Adipose tissue (tissue), 3 donors: ENCODE results near the gene CD226. TPM values are rescaled to one million over a fixed set of nuclear protein-coding genes. Genes with fewer than 3 reads are reported as not detected.
"Not testable (repeated sequence)": the region's sequence is repeated elsewhere in the genome, so short reads cannot be mapped to it uniquely, and the experiment has no call there.

Source experiments
- H3K27ac ChIP-seq: one replicate; pipeline ENCODE4 v1.5.1; 2013; ENCODE audit warnings: low read depth, low read length
- WGBS, 3 donors: extraction: QIAGEN DNeasy Blood & Tissue Kit; methylation state at CpG; one replicate each; pipeline ENCODE4 v1.1.7; 2013; 5-methylcytosine and 5-hydroxymethylcytosine counted together
- polyA plus RNA-seq, 3 donors: library from polyadenylated mRNA; stranded (reverse); fragments of 200-250 nt; gene quantifications; one replicate each; pipeline ENCODE4 v1.2.3, GENCODE V29; 2013
- donor health status: healthy with polysubstance abuse.
- donor health status: Bipolar disorder and iron deficiency.
- donor health status: healthy.

Gene CD226
- polyA plus RNA-seq, 3 donors, result under 0.01 to 0.88 (median 0.28) TPM

- no peak overlapping the region for H3K27ac ChIP-seq
- 84 to 89% (median 88%) methylated on average over 4 of the region's 4 CpGs for WGBS, 3 donors
These were observed 62.3 kb downstream of the CD226 start for GRCh38 chr18:69885355-69885754.

GRCh38 chr18:69883781-69884180 lies 63.9 kb downstream of the CD226 start:
- H3K27ac ChIP-seq, result no peak overlapping the region
- WGBS, 3 donors, result 57 to 63% (median 59%) methylated on average over 3 of the region's 3 CpGs

GRCh38 chr18:69882965-69883668 lies 64.6 kb downstream of the CD226 start:
- WGBS, 3 donors, result 82 to 84% (median 83%) methylated on average over 6 of the region's 6 CpGs

GRCh38 chr18:69880083-69880482 lies 67.6 kb downstream of the CD226 start:
- H3K27ac ChIP-seq, result no peak overlapping the region
- WGBS, 3 donors, result 89 to 99% (median 92%) methylated on average over 3 of the region's 3 CpGs

More at GRCh38 chr18:69882965-69883668, 64.6 kb downstream of the CD226 start:
- H3K27ac ChIP-seq, result no peak overlapping the region

GRCh38 chr18:69879051-69879450 lies 68.6 kb downstream of the CD226 start:
- not testable (repeated sequence) for H3K27ac ChIP-seq
- WGBS, 3 donors, result 61 to 93% (median 72%) methylated on average over 3 of the region's 3 CpGs

GRCh38 chr18:69878213-69878933 lies 69.3 kb downstream of the CD226 start:
- WGBS, 3 donors, result 71 to 78% (median 74%) methylated on average over 6 of the region's 6 CpGs
- no peak overlapping the region for H3K27ac ChIP-seq

GRCh38 chr18:69876490-69876889 lies 71.2 kb downstream of the CD226 start:
- 82 to 100% (median 92%) methylated on average over 2 to 3 of the region's 3 CpGs for WGBS, 3 donors
- H3K27ac ChIP-seq, result no peak overlapping the region

- H3K27ac ChIP-seq, result no peak overlapping the region
- WGBS, 3 donors, result 85 to 90% (median 87%) methylated on average over 2 of the region's 2 CpGs
These were observed 73.6 kb downstream of the CD226 start for GRCh38 chr18:69874058-69874457.

- H3K27ac ChIP-seq, result no peak overlapping the region
- 79 to 82% (median 79%) methylated on average over 4 of the region's 4 CpGs for WGBS, 3 donors
These were observed 75.0 kb downstream of the CD226 start for GRCh38 chr18:69872661-69873060.

GRCh38 chr18:69871363-69871762 lies 76.3 kb downstream of the CD226 start:
- WGBS, 3 donors, result 86 to 97% (median 89%) methylated on average over 2 of the region's 2 CpGs
- H3K27ac ChIP-seq, result no peak overlapping the region

GRCh38 chr18:69870736-69871135 lies 76.9 kb downstream of the CD226 start:
- 77 to 91% (median 80%) methylated on average over 4 of the region's 4 CpGs for WGBS, 3 donors
- no peak overlapping the region for H3K27ac ChIP-seq

GRCh38 chr18:69866212-69866611 lies 81.5 kb downstream of the CD226 start:
- 76 to 87% (median 81%) methylated on average over 4 of the region's 4 CpGs for WGBS, 3 donors
- H3K27ac ChIP-seq, result no peak overlapping the region

- no peak overlapping the region for H3K27ac ChIP-seq
- WGBS, 3 donors, result 41 to 46% (median 44%) methylated on average over 4 of the region's 4 CpGs
These were observed 81.9 kb downstream of the CD226 start for GRCh38 chr18:69865776-69866175.

GRCh38 chr18:69864802-69865201 lies 82.9 kb downstream of the CD226 start:
- H3K27ac ChIP-seq, result not testable (repeated sequence)
- 90 to 93% (median 92%) methylated on average over 6 of the region's 6 CpGs for WGBS, 3 donors

- 71 to 90% (median 82%) methylated on average over 5 of the region's 5 CpGs for WGBS, 3 donors
These were observed 88.8 kb downstream of the CD226 start for GRCh38 chr18:69858897-69859296.

GRCh38 chr18:69854455-69854854 lies 93.2 kb downstream of the CD226 start:
- WGBS, 3 donors, result 73 to 93% (median 92%) methylated on average over 1 of the region's 1 CpG
- no peak overlapping the region for H3K27ac ChIP-seq

More at GRCh38 chr18:69858897-69859296, 88.8 kb downstream of the CD226 start:
- no peak overlapping the region for H3K27ac ChIP-seq

GRCh38 chr18:69853051-69853450 lies 94.6 kb downstream of the CD226 start:
- H3K27ac ChIP-seq, result no peak overlapping the region
- 72 to 79% (median 73%) methylated on average over 4 of the region's 4 CpGs for WGBS, 3 donors

- no peak overlapping the region for H3K27ac ChIP-seq
- WGBS, 3 donors, result 60 to 74% (median 66%) methylated on average over 8 of the region's 8 CpGs
These were observed 101.8 kb downstream of the CD226 start for GRCh38 chr18:69845593-69846506.

- no peak overlapping the region for H3K27ac ChIP-seq
- 88 to 93% (median 91%) methylated on average over 2 of the region's 2 CpGs for WGBS, 3 donors
These were observed 103.0 kb downstream of the CD226 start for GRCh38 chr18:69844656-69845055.
